Measurements from ENCODE around the gene GNAL. TPM values are rescaled to one million over a fixed set of nuclear protein-coding genes. Genes with fewer than 3 reads are reported as not detected.

GNAL gene
- total RNA-seq, 1 experiment from 2014 or later: 24.0 TPM

GRCh38 chr18:11932393-11932792 is 243.3 kb downstream of the GNAL start:
- Histone ChIP-seq H4K8ac (replicated peaks; ENCODE audit: insufficient read length, low read depth, low read length) (no peak overlapping the region), H3K4ac (ENCODE audit: low read depth, low read length) (no peak overlapping the region), H4K20me1 (ENCODE audit: control insufficient read depth, insufficient read depth, insufficient read length) (no peaks in the 10 kb centered on the region), H4K5ac (ENCODE audit: insufficient read length, low read depth, low read length) (no peak overlapping the region), H3K4me2 (ENCODE audit: insufficient read depth, insufficient read length, low read length) (no peak overlapping the region), H3T11ph (ENCODE audit: low read length) (no peak overlapping the region), H3K56ac (ENCODE audit: insufficient read length, low read depth, low read length) (no peak overlapping the region), H2BK12ac (ENCODE audit: insufficient read length, low read depth, low read length) (no peak overlapping the region), H4K91ac (ENCODE audit: insufficient read length, low read depth, low read length) (no peak overlapping the region), H3K23me2 (ENCODE audit: insufficient read length, low read depth, low read length, poor library complexity, severe bottlenecking) (no peaks in the 10 kb centered on the region), H3K27ac (ENCODE audit: insufficient read length, low read depth, low read length) (no peak overlapping the region), H3K79me1 (ENCODE audit: insufficient read depth, low read depth, low read length, poor library complexity, severe bottlenecking) (no peaks in the 10 kb centered on the region), H3K4me1 (ENCODE audit: insufficient read depth, low read length) (peaks cover 2% of the 10 kb centered on the region; the same call in 1 of the 2 replicates), H3K79me2 (ENCODE audit: insufficient read depth, low read length) (no peaks in the 10 kb centered on the region), H3K9me3 (ENCODE audit: control insufficient read depth, low read depth, low read length) (no peaks in the 10 kb centered on the region), H3K14ac (ENCODE audit: insufficient read depth, low read length) (no peak overlapping the region), H2BK5ac (ENCODE audit: insufficient read length, low read length) (no peak overlapping the region), H2AK5ac (ENCODE audit: insufficient read length, low read length) (no peak overlapping the region), H2BK15ac (ENCODE audit: low read depth, low read length) (no peak overlapping the region), H3K23ac (ENCODE audit: insufficient read length, low read depth, low read length) (no peak overlapping the region), H3K18ac (ENCODE audit: insufficient read length, low read depth, low read length) (no peak overlapping the region), H2AFZ (ENCODE audit: low read length) (no peak overlapping the region), H2BK120ac (ENCODE audit: low read depth, low read length, poor library complexity, severe bottlenecking) (no peak overlapping the region), H3K27me3 (ENCODE audit: insufficient read depth, low read length) (no peaks in the 10 kb centered on the region), H2BK20ac (ENCODE audit: low read depth, low read length, poor library complexity, severe bottlenecking) (no peak overlapping the region), H3K9ac (ENCODE audit: extremely low read depth, insufficient read length, low read length) (no peak overlapping the region)
- Mint-ChIP-seq H3K36me3 (ENCODE audit: insufficient read depth in 1 of 3, low read depth in 3 of 3) (no peaks in the 10 kb centered on the region; a peak in 1 of 7 replicates), H3K9me3 (no peaks in the 10 kb centered on the region; a peak in 1 of 5 replicates), H3K27me3 (ENCODE audit: low read depth) (no peaks in the 10 kb centered on the region), H3K27ac (no peak overlapping the region; a peak in 1 of 7 replicates), H3K4me3 (no peak overlapping the region), H3K4me1 (peaks cover 0 to 2% of the 10 kb centered on the region in 2 experiments; a peak in 1 of 4 replicates)
- no CpG with 5 or more reads among the region's 14 CpGs for WGBS (ENCODE audit: extremely low coverage, insufficient read length, low lambda C conversion rate)
- no peak for TF ChIP-seq CTCF (conservative IDR thresholded peaks at IDR 0.05)
- DNase-seq: no peak

Small RNA genes within 50 kb of the gene (microRNA-seq; reads per million reads assigned to microRNA genes)
- not detected for gene MIR7153 (ENCODE audit: borderline microRNAs expressed)

Other genes with a start within 250 kb of the GNAL start
- gene SLC35G4, start 79.7 kb upstream of the GNAL start, total RNA-seq (2021): not detected in 2 replicates
- 38.7 and 39.2 TPM in 2 replicates for gene CHMP1B, start 162.1 kb downstream of the GNAL start, total RNA-seq (2021)
- 12.7 and 13.2 TPM in 2 replicates for gene MPPE1, start 219.1 kb downstream of the GNAL start, total RNA-seq (2021)